Endothelial cell of umbilical vein (primary cell): ENCODE results near the gene G3BP1.

Source experiments
- CTCF ChIP-seq, 2 donors: IDR thresholded peaks; 1 replicate in 1 of 2; 2 replicates in 1 of 2; pipeline ENCODE4 v1.5.1; 2011; ENCODE audit warnings: low read length in 2 of 2, mild to moderate bottlenecking in 2 of 2, moderate library complexity in 2 of 2, control low read depth in 1 of 2, inconsistent platforms in 1 of 2, low read depth in 1 of 2; ENCODE audit not compliant: insufficient read depth in 1 of 2; ENCODE audit errors: extremely low read depth in 1 of 2
- EZH2 ChIP-seq: IDR thresholded peaks from 2 replicates; pipeline ENCODE4 v1.6.1; 2012; ENCODE audit warnings: borderline replicate concordance, low read depth, mild to moderate bottlenecking, moderate library complexity, low read length, inconsistent platforms; ENCODE audit not compliant: severe bottlenecking
- MYC ChIP-seq: IDR thresholded peaks from one replicate; pipeline ENCODE4 v1.6.1; 2011; ENCODE audit warnings: mild to moderate bottlenecking, low read depth, low read length
- POLR2A ChIP-seq: IDR thresholded peaks from 2 replicates; pipeline ENCODE4 v1.6.1; 2012; ENCODE audit warnings: low read depth, mild to moderate bottlenecking, control low read depth, low read length
- POLR2AphosphoS5 ChIP-seq: IDR thresholded peaks from 2 replicates; pipeline ENCODE4 v1.6.1; 2012; ENCODE audit warnings: low read depth, mild to moderate bottlenecking, control low read depth, low read length, moderate library complexity; ENCODE audit not compliant: insufficient read depth

- no peak for TF ChIP-seq POLR2AphosphoS5
- no peak for TF ChIP-seq CTCF (IDR thresholded peaks at IDR 0.05; ENCODE audit: extremely low read depth in 1 of 2, insufficient read depth in 1 of 2, low read depth in 1 of 2, low read length in 2 of 2)
- no peak for TF ChIP-seq POLR2A
- no peak for TF ChIP-seq EZH2
- TF ChIP-seq MYC = no peak
These were observed 20.7 kb upstream of the G3BP1 start for GRCh38 chr5:151751091-151751490.
